Fibroblast of lung (primary cell): Measurements from ENCODE around the gene POLR2M. TPM values are rescaled to one million over a fixed set of nuclear protein-coding genes. Genes with fewer than 3 reads are reported as not detected.
A peak's percentile ranks its signal among the peaks of the same experiment; 100 is the strongest.

Experiments
- DNase-seq, 2 donors: peaks; one replicate each; pipeline versions ENCODE4 v3.0.0 to v3.0.0-alpha.2; 2010; ENCODE audit warnings: low read depth in 2 of 2
- H2AFZ ChIP-seq: 2 replicates; pipeline ENCODE4 v1.5.1; 2012; ENCODE audit warnings: low read length, control low read depth, inconsistent platforms
- H3K27ac ChIP-seq: 2 replicates; pipeline ENCODE4 v1.5.1; 2011; ENCODE audit warnings: low read length, control low read depth; ENCODE audit not compliant: insufficient read depth
- H3K27me3 ChIP-seq: 2 replicates; pipeline ENCODE4 v1.5.1; 2011; ENCODE audit warnings: mild to moderate bottlenecking, low read length; ENCODE audit not compliant: control insufficient read depth, insufficient read depth
- H3K36me3 ChIP-seq: 2 replicates; pipeline ENCODE4 v1.5.1; 2011; ENCODE audit warnings: low read length; ENCODE audit not compliant: control insufficient read depth, insufficient read depth
- H3K4me1 ChIP-seq: 2 replicates; pipeline ENCODE4 v1.5.1; 2011; ENCODE audit warnings: low read length; ENCODE audit not compliant: control insufficient read depth, insufficient read depth; ENCODE audit errors: extremely low read depth
- H3K4me2 ChIP-seq: 2 replicates; pipeline ENCODE4 v1.5.1; 2011; ENCODE audit warnings: low read length, control low read depth; ENCODE audit not compliant: insufficient read depth; ENCODE audit errors: extremely low read depth
- H3K4me3 ChIP-seq, 4 experiments: fragments of 200-600 bp in 1 of 4; sonication (generic) in 1 of 4; replicated peaks in 1 of 4; 2 replicates each; pipeline ENCODE4 v1.5.1; 2011 to 2016; ENCODE audit warnings: low read length in 4 of 4, low read depth in 3 of 4, mild to moderate bottlenecking in 3 of 4, control low read depth in 2 of 4, inconsistent platforms in 1 of 4, mixed read lengths in 1 of 4; ENCODE audit not compliant: insufficient read depth in 1 of 4; ENCODE audit errors: control extremely low read depth in 1 of 4
- H3K79me2 ChIP-seq: 2 replicates; pipeline ENCODE4 v1.5.1; 2012; ENCODE audit warnings: mild to moderate bottlenecking, low read length, inconsistent platforms; ENCODE audit not compliant: control insufficient read depth, insufficient read depth
- H3K9ac ChIP-seq: 2 replicates; pipeline ENCODE4 v1.5.1; 2011; ENCODE audit warnings: mild to moderate bottlenecking, low read length, control low read depth; ENCODE audit not compliant: insufficient read depth
- H3K9me3 ChIP-seq: 2 replicates; pipeline ENCODE4 v1.5.1; 2012; ENCODE audit warnings: low read depth, low read length; ENCODE audit not compliant: control insufficient read depth, insufficient read depth
- H4K20me1 ChIP-seq: 2 replicates; pipeline ENCODE4 v1.5.1; 2011; ENCODE audit warnings: low read length; ENCODE audit not compliant: control insufficient read depth, insufficient read depth; ENCODE audit errors: extremely low read depth
- EZH2 ChIP-seq: IDR thresholded peaks from 2 replicates; pipeline ENCODE4 v1.5.1; 2012; ENCODE audit warnings: low read length, control low read depth, mild to moderate bottlenecking; ENCODE audit errors: missing control alignments
- polyA plus RNA-seq, 2 donors: library from polyadenylated mRNA; depleted of rRNA in 1 of 2; stranded (reverse) in 1 of 2; unstranded in 1 of 2; fragments of >200 nt; gene quantifications; 2 replicates each; pipeline ENCODE4 v1.2.1, GENCODE V29; 2011 to 2012; ENCODE audit warnings: missing spikeins in 1 of 2
- total RNA-seq: library from RNA; depleted of rRNA; stranded (reverse); fragments of >200 nt; gene quantifications from 2 replicates; pipeline ENCODE4 v1.2.1, GENCODE V29; 2014
- TF ChIP-seq, protein P1 (sequence below), 2 donors: IDR thresholded peaks in 1 of 2; conservative IDR thresholded peaks in 1 of 2; 1 replicate in 1 of 2; 2 replicates in 1 of 2; pipeline ENCODE4 v1.5.1; 2011 to 2012; ENCODE audit warnings: low read length in 2 of 2, control low read depth in 1 of 2, inconsistent platforms in 1 of 2, low read depth in 1 of 2, mild to moderate bottlenecking in 1 of 2

Gene POLR2M
- total and polyA plus RNA-seq, 2 donors (not counting 1 experiment from before 2014, with no cell fraction given), result 70.8 to 287 TPM

DNA sequence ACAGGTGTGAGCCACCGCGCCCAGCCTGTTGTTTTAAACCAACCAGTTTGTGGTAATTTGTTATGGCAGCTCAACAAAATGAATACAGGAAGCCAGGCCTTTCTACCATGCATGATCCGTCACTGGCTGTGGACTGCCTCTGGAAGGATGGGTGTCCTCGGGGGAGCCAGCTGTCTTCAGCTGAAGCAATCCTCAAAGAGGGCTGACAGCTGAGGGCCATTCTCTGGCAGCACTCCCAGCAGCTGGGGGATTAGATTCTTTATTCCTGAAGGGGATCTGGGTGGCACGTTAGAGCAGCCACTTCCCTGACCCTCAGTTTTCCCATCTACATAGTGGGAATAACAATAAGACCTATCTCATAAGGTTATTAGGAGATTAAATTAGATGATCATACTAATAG lies 24.4 kb downstream of the POLR2M start:
- Histone ChIP-seq H3K4me1 (no peaks in the 10 kb centered on the region), H3K9me3 (no peaks in the 10 kb centered on the region), H3K4me2 (no peak overlapping the region), H3K36me3 (no peaks in the 10 kb centered on the region), H3K27ac (no peak overlapping the region), H3K4me3 (no peak overlapping the region), H3K79me2 (no peaks in the 10 kb centered on the region), H3K27me3 (no peaks in the 10 kb centered on the region), H4K20me1 (no peaks in the 10 kb centered on the region), H3K9ac (no peak overlapping the region), H2AFZ (no peak overlapping the region)
- TF ChIP-seq EZH2, result no peak
- TF ChIP-seq, protein P1, sequence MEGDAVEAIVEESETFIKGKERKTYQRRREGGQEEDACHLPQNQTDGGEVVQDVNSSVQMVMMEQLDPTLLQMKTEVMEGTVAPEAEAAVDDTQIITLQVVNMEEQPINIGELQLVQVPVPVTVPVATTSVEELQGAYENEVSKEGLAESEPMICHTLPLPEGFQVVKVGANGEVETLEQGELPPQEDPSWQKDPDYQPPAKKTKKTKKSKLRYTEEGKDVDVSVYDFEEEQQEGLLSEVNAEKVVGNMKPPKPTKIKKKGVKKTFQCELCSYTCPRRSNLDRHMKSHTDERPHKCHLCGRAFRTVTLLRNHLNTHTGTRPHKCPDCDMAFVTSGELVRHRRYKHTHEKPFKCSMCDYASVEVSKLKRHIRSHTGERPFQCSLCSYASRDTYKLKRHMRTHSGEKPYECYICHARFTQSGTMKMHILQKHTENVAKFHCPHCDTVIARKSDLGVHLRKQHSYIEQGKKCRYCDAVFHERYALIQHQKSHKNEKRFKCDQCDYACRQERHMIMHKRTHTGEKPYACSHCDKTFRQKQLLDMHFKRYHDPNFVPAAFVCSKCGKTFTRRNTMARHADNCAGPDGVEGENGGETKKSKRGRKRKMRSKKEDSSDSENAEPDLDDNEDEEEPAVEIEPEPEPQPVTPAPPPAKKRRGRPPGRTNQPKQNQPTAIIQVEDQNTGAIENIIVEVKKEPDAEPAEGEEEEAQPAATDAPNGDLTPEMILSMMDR (conservative IDR thresholded peaks at IDR 0.05 in 1 of 2, IDR thresholded peaks at IDR 0.05 in 1 of 2; ENCODE audit: low read depth in 1 of 2, low read length in 2 of 2), result no peak
- DNase-seq, result no peak

DNA sequence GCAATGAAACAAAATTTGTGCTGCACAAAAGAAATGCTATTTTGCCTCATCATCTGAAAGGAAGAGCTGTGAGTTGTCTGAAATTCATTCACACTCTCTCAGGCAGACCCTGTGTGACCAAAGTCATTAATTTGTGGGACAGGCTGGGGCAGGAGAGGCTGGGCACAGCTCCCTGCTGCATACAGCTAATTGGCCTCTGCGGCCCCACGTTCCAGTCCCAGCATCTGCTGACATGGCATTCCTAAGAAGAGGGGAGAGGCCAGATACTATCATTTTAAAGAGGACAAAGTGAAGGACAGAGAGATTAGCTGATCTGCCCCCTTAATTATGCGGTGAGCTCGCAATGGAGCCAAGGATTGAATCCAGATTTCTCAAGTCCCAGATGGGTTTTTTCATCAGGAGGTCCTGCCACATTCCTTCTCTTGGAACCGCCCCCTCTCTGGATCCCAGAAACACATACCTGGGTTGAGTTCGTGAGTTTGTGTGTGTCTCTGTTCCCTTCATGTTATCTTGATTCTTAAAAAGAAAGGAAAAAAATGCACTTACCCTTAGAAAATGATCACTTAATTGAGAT lies 25.1 kb downstream of the POLR2M start:
- Histone ChIP-seq H3K4me1 (no peaks in the 10 kb centered on the region), H3K36me3 (no peaks in the 10 kb centered on the region), H2AFZ (no peak overlapping the region), H3K27me3 (no peaks in the 10 kb centered on the region), H3K4me3 (no peak overlapping the region), H4K20me1 (no peaks in the 10 kb centered on the region), H3K79me2 (no peaks in the 10 kb centered on the region), H3K4me2 (no peak overlapping the region), H3K9ac (no peak overlapping the region), H3K27ac (no peak overlapping the region), H3K9me3 (no peaks in the 10 kb centered on the region)
- no peak for TF ChIP-seq EZH2
- TF ChIP-seq, protein P1 (conservative IDR thresholded peaks at IDR 0.05 in 1 of 2, IDR thresholded peaks at IDR 0.05 in 1 of 2; ENCODE audit: low read depth in 1 of 2, low read length in 2 of 2), result no peak
- no peak for DNase-seq

DNA sequence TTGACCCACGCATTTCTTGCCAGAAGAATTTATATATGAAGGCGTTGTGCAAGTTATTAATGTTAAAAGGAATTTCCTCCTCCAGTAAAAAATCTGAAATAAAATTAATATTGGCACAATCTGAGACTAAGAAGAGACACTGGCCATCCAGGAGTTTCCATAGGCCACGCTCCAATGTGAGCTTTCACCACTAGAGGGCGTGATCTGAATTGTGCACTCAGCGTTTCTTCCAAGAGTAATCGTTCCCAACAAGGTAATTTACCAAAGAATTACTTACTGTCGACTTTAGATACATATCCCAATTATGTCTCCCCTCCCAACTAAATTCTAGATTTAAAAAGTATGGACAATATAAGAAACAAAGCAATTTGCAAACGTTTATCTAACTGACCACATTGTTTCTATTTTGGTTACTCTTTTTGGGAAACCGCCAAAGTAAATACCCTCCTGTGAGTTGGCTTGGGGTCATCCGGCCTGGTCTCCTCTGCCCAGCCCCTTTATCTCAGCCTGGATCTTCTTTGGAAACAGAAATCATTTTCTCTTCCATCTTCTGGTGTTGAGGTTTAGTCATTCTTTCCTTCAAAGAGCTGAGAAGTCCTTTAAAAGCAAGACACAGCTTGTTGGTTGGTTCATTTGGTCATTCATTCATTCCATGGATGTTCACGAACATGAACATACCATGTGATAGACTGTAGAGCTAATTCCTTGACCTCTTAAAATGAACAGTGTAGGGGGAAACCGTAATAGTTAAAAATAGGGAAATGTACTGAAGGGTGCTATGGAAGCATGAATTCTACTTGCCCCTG lies 26.2 kb downstream of the POLR2M start:
- H3K9me3 ChIP-seq, result no peaks in the 10 kb centered on the region
- H3K9ac ChIP-seq, result no peak overlapping the region
- peak; percentile 45 to 67 for DNase-seq
- H4K20me1 ChIP-seq, result no peaks in the 10 kb centered on the region
- H3K4me2 ChIP-seq, result no peak overlapping the region
- no peak overlapping the region for H3K27ac ChIP-seq
- H2AFZ ChIP-seq, result no peak overlapping the region
- H3K36me3 ChIP-seq, result no peaks in the 10 kb centered on the region
- no peaks in the 10 kb centered on the region for H3K79me2 ChIP-seq
- H3K4me3 ChIP-seq, result no peak overlapping the region
- H3K4me1 ChIP-seq, result no peaks in the 10 kb centered on the region
- H3K27me3 ChIP-seq, result no peaks in the 10 kb centered on the region
- TF ChIP-seq, protein P1 (conservative IDR thresholded peaks at IDR 0.05 in 1 of 2, IDR thresholded peaks at IDR 0.05 in 1 of 2; ENCODE audit: low read depth in 1 of 2, low read length in 2 of 2), result peak; percentile 81 to 93
- no peak for TF ChIP-seq EZH2
